GM13976 (cell line): ENCODE measurements around the gene ARHGAP6.
"Not testable (repeated sequence)": the region's sequence is repeated elsewhere in the genome, so short reads cannot be mapped to it uniquely, and the experiment has no call there.

Experiments
- DNase-seq: peaks from one replicate; pipeline ENCODE4 v3.0.0; 2012; ENCODE audit warnings: low spot score
- in situ Hi-C: fragments of 300-500 bp; cut with MboI; formaldehyde crosslinking; loops from one replicate; pipeline ENCODE4 v1.12.0; 2022; ENCODE audit warnings: low sequenced_read_pairs, mixed read lengths, inconsistent platforms; ENCODE audit not compliant: unreplicated experiment
- TF ChIP-seq, protein P1 (sequence below): IDR thresholded peaks from 2 replicates; pipeline ENCODE4 v1.5.1; 2012; ENCODE audit warnings: borderline replicate concordance, mild to moderate bottlenecking; ENCODE audit not compliant: insufficient read depth; ENCODE audit errors: extremely low read depth, missing control alignments, control extremely low read depth

ARHGAP6 gene

GRCh38 chrX:11367609-11368430 lies 297.9 kb downstream of the ARHGAP6 start:
- in situ Hi-C loops: no loop called here
- TF ChIP-seq, protein P1, sequence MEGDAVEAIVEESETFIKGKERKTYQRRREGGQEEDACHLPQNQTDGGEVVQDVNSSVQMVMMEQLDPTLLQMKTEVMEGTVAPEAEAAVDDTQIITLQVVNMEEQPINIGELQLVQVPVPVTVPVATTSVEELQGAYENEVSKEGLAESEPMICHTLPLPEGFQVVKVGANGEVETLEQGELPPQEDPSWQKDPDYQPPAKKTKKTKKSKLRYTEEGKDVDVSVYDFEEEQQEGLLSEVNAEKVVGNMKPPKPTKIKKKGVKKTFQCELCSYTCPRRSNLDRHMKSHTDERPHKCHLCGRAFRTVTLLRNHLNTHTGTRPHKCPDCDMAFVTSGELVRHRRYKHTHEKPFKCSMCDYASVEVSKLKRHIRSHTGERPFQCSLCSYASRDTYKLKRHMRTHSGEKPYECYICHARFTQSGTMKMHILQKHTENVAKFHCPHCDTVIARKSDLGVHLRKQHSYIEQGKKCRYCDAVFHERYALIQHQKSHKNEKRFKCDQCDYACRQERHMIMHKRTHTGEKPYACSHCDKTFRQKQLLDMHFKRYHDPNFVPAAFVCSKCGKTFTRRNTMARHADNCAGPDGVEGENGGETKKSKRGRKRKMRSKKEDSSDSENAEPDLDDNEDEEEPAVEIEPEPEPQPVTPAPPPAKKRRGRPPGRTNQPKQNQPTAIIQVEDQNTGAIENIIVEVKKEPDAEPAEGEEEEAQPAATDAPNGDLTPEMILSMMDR: no peak
- DNase-seq: no peak

DNA sequence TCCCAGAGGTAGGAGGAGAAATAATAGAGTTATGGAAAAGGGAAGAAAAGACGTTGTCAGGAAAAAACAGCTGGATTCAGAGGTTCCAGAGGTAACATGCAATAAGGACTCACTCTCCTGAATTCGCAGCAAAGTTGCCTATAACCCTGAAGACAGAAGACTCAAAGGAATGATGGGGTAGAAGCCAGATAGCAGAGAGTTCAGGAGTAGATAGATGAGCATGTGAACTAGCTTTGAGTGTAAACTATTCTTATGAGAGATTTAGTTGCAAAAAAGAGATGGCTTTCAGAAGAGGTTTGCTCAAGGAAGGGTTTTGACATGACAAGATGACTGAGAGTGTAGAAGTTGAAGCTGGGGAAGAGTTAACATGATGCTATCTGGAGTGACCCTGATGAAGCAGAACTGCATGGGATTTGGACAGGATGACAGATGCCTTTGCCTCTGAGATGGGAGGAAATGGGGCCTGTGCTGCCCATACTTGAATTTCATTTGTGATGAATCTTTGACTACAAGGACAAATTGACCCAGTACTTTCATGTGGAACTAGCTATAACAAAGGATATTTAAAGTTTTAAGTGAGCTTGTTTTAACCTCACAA lies 298.6 kb downstream of the ARHGAP6 start:
- TF ChIP-seq, protein P1: no peak
- no peak for DNase-seq
- in situ Hi-C loops: no loop called here

DNA sequence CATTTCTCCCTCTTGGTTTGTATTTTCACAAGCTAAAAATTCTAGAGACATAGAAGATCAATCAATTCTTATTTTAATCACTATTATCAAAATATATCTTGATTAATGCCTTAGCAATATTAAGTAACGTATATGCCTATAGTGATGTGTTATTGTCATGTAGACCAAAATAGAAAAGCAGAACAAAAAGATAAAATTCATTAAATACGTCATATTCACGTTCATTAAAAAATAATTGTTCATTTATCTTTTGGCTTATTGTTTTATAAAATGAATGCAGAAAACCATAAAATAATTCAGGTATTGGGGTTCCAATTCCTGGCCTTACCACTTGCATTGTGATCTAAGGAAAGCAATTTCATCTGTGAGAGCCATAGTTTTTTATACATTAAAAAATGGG lies 300.3 kb downstream of the ARHGAP6 start:
- TF ChIP-seq, protein P1: no peak
- in situ Hi-C loops: no loop called here
- DNase-seq: no peak

- in situ Hi-C loops: no loop called here
- DNase-seq: no peak
- TF ChIP-seq, protein P1: no peak
These were observed 300.9 kb downstream of the ARHGAP6 start for GRCh38 chrX:11364835-11365234.

GRCh38 chrX:11363825-11364224 lies 301.9 kb downstream of the ARHGAP6 start:
- in situ Hi-C loops, DNase-seq: not testable (repeated sequence)

- in situ Hi-C loops: no loop called here
- TF ChIP-seq, protein P1: no peak
- peak; percentile 10 for DNase-seq
These were observed 302.6 kb downstream of the ARHGAP6 start for GRCh38 chrX:11363069-11363594.

- in situ Hi-C loops, DNase-seq: not testable (repeated sequence)
These were observed 304.1 kb downstream of the ARHGAP6 start for GRCh38 chrX:11361666-11362065.

DNA sequence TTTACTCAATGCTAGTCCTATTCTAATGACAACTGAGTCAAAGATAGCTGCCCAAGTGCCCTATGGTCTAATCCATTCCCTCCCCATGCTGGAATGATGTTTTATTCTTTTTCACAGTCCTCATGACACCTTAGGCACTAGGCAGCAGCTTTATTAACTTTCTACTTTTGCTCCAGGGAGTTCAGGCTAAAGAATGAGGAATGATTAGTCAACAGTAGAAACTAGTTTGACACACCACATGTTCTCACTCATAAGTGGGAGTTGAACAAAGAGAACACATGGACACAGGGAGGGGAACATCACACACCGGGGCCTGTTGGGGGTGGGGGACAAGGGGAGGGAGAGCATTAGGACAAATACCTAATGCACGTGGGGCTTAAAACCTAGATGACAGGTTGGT lies 309.8 kb downstream of the ARHGAP6 start:
- in situ Hi-C loops, DNase-seq: not testable (repeated sequence)
